HEK293 (cell line): Measurements from ENCODE around the gene CACNG1.

Experiments used
- CTCF ChIP-seq: fragments of 450-650 bp; formaldehyde crosslinking; IDR thresholded peaks from 2 replicates; pipeline ENCODE4 v1.5.1; 2016; ENCODE audit warnings: missing biosample characterization, missing genetic modification characterization
- MEIS1 ChIP-seq: sonication (generic); formaldehyde crosslinking; IDR thresholded peaks from 2 replicates; pipeline ENCODE4 v1.8.1; 2022; ENCODE audit warnings: missing genetic modification reagents, mild to moderate bottlenecking, borderline replicate concordance
- PRDM10 ChIP-seq: fragments of 450-650 bp; formaldehyde crosslinking; IDR thresholded peaks from 2 replicates; pipeline ENCODE4 v1.5.1; 2016; ENCODE audit warnings: missing biosample characterization, missing genetic modification characterization
- YY1 ChIP-seq: fragments of 450-650 bp; formaldehyde crosslinking; IDR thresholded peaks from 2 replicates; pipeline ENCODE4 v1.5.1; 2018; ENCODE audit warnings: missing biosample characterization, missing genetic modification characterization
- ZBTB10 ChIP-seq: fragments of 450-650 bp; formaldehyde crosslinking; IDR thresholded peaks from 2 replicates; pipeline ENCODE4 v1.5.1; 2016; ENCODE audit warnings: missing biosample characterization, missing genetic modification characterization
- ZBTB49 ChIP-seq: fragments of 450-650 bp; formaldehyde crosslinking; IDR thresholded peaks from 2 replicates; pipeline ENCODE4 v1.5.1; 2016; ENCODE audit warnings: missing biosample characterization, missing genetic modification characterization, low read depth
- ZFP41 ChIP-seq: fragments of 450-650 bp; formaldehyde crosslinking; IDR thresholded peaks from 2 replicates; pipeline ENCODE4 v1.5.1; 2016; ENCODE audit warnings: missing biosample characterization, missing genetic modification characterization, borderline replicate concordance
- ZNF311 ChIP-seq: fragments of 450-650 bp; formaldehyde crosslinking; IDR thresholded peaks from 2 replicates; pipeline ENCODE4 v1.5.1; 2017; ENCODE audit warnings: missing biosample characterization, missing genetic modification characterization, borderline replicate concordance
- ZNF510 ChIP-seq: fragments of 450-650 bp; formaldehyde crosslinking; IDR thresholded peaks from 2 replicates; pipeline ENCODE4 v1.5.1; 2018; ENCODE audit warnings: mild to moderate bottlenecking, missing genetic modification characterization, missing biosample characterization; ENCODE audit not compliant: insufficient replicate concordance
- ZNF645 ChIP-seq: fragments of 450-650 bp; formaldehyde crosslinking; IDR thresholded peaks from 2 replicates; pipeline ENCODE4; 2016; ENCODE audit warnings: missing biosample characterization, missing genetic modification characterization

GRCh38 chr17:66995944-66996343, 48.4 kb upstream of the CACNG1 start:
- TF ChIP-seq ZFP41 (tag by site-specific recombination) (no peak), CTCF (tag by site-specific recombination) (no peak), ZNF311 (no peak), ZNF510 (tag by site-specific recombination) (no peak), MEIS1 (CRISPR knock-in tag) (no peak), ZBTB49 (no peak), PRDM10 (tag by site-specific recombination) (no peak), ZNF645 (no peak), ZBTB10 (tag by site-specific recombination) (no peak), YY1 (no peak)
